GM23338 (cell line): ENCODE data around the gene CYP19A1. TPM values are rescaled to one million over a fixed set of nuclear protein-coding genes. Genes with fewer than 3 reads are reported as not detected.

Source experiments
- ATAC-seq: fragments of 200-7000 bp; cut with Tn5 transposase; 3 replicates; pipeline ENCODE4 v1.9.1; 2020
- DNase-seq: peaks from one replicate; pipeline ENCODE4 v3.0.0-alpha.2; 2015; ENCODE audit warnings: low spot score
- H2AFZ ChIP-seq: fragments of 200-600 bp; sonication (generic); 2 replicates; pipeline ENCODE4 v1.8.0; 2016; ENCODE audit warnings: antibody characterized with exemption, mild to moderate bottlenecking, moderate library complexity
- H3F3A ChIP-seq: fragments of 200-600 bp; sonication (generic); replicated peaks from 2 replicates; pipeline ENCODE4 v1.8.0; 2017; ENCODE audit warnings: antibody characterized with exemption, mixed run types, low read depth
- H3K27ac ChIP-seq: fragments of 200-600 bp; sonication (generic); 2 replicates; pipeline ENCODE4 v1.6.1; 2016; ENCODE audit warnings: low read depth
- H3K27me3 ChIP-seq: fragments of 200-600 bp; sonication (generic); 2 replicates; pipeline ENCODE4 v1.8.0; 2016; ENCODE audit warnings: mild to moderate bottlenecking, mixed run types, moderate library complexity; ENCODE audit not compliant: insufficient read depth
- H3K36me3 ChIP-seq: fragments of 200-600 bp; sonication (generic); 2 replicates; pipeline ENCODE4 v1.8.0; 2016; ENCODE audit warnings: mild to moderate bottlenecking; ENCODE audit not compliant: insufficient read depth
- H3K4me1 ChIP-seq: fragments of 200-600 bp; sonication (generic); 2 replicates; pipeline ENCODE4 v1.8.0; 2016; ENCODE audit warnings: mild to moderate bottlenecking, moderate library complexity; ENCODE audit not compliant: insufficient read depth
- H3K4me2 ChIP-seq: fragments of 200-600 bp; sonication (generic); 2 replicates; pipeline ENCODE4 v1.7.1; 2017; ENCODE audit warnings: mixed run types
- H3K4me3 ChIP-seq: fragments of 200-600 bp; sonication (generic); 2 replicates; pipeline ENCODE4 v1.6.1; 2016; ENCODE audit warnings: mixed run types
- H3K79me2 ChIP-seq: fragments of 200-600 bp; sonication (generic); replicated peaks from 2 replicates; pipeline ENCODE4 v1.8.0; 2017; ENCODE audit warnings: mild to moderate bottlenecking; ENCODE audit not compliant: insufficient read depth
- H3K9me2 ChIP-seq: fragments of 200-600 bp; sonication (generic); 2 replicates; pipeline ENCODE4 v1.8.0; 2017; ENCODE audit not compliant: insufficient read depth
- H4K20me1 ChIP-seq: fragments of 200-600 bp; sonication (generic); replicated peaks from 2 replicates; pipeline ENCODE4 v1.8.0; 2017; ENCODE audit warnings: mild to moderate bottlenecking; ENCODE audit not compliant: insufficient read depth
- H3K27ac Mint-ChIP-seq: 2 replicates; pipeline ENCODE4 v1.8.0; 2020; ENCODE audit warnings: inconsistent platforms, mild to moderate bottlenecking, moderate library complexity, mixed read lengths
- H3K27me3 Mint-ChIP-seq: 3 replicates; pipeline ENCODE4 v1.8.0; 2022; ENCODE audit warnings: low read depth, mild to moderate bottlenecking, moderate library complexity, mixed read lengths, inconsistent platforms; ENCODE audit not compliant: insufficient read depth, poor library complexity
- H3K36me3 Mint-ChIP-seq: 3 replicates; pipeline ENCODE4 v1.8.0; 2021; ENCODE audit warnings: low read depth, mild to moderate bottlenecking, inconsistent platforms, moderate library complexity, mixed read lengths
- H3K4me1 Mint-ChIP-seq: 3 replicates; pipeline ENCODE4 v1.8.0; 2020; ENCODE audit warnings: mild to moderate bottlenecking, inconsistent platforms, mixed read lengths
- H3K4me3 Mint-ChIP-seq: 3 replicates; pipeline ENCODE4 v1.8.0; 2021; ENCODE audit warnings: moderate library complexity, mild to moderate bottlenecking, inconsistent platforms, mixed read lengths
- H3K9me3 Mint-ChIP-seq: 3 replicates; pipeline ENCODE4 v1.8.0; 2020; ENCODE audit warnings: moderate library complexity, mild to moderate bottlenecking, inconsistent platforms, mixed read lengths
- CTCF ChIP-seq, 2 experiments: fragments of 200-600 bp in 1 of 2; sonication (generic) in 1 of 2; conservative IDR thresholded peaks; 2 replicates each; pipeline versions ENCODE4 v1.5.1 to v1.6.1; 2016 to 2017; ENCODE audit warnings: antibody characterized with exemption in 2 of 2, low read depth in 2 of 2, mild to moderate bottlenecking in 2 of 2, moderate library complexity in 1 of 2
- ETS1 ChIP-seq: IDR thresholded peaks from 2 replicates; pipeline ENCODE4 v1.6.1; 2016; ENCODE audit warnings: antibody characterized with exemption
- EZH2 ChIP-seq: fragments of 200-600 bp; sonication (generic); IDR thresholded peaks from one replicate; pipeline ENCODE4 v1.8.0; 2017; ENCODE audit warnings: antibody characterized with exemption, mild to moderate bottlenecking, low read depth; ENCODE audit not compliant: unreplicated experiment
- EZH2phosphoT487 ChIP-seq: fragments of 200-600 bp; sonication (generic); IDR thresholded peaks from one replicate; pipeline ENCODE4 v1.8.1; 2018; ENCODE audit warnings: antibody characterized with exemption; ENCODE audit not compliant: unreplicated experiment
- REST ChIP-seq: IDR thresholded peaks from one replicate; pipeline ENCODE4 v1.6.1; 2018; ENCODE audit warnings: antibody characterized with exemption; ENCODE audit not compliant: unreplicated experiment
- ZNF114 ChIP-seq: fragments of 250-450 bp; sonication (Bioruptor Pico); IDR thresholded peaks from 2 replicates; pipeline ENCODE4 v1.5.0; 2020; ENCODE audit warnings: mild to moderate bottlenecking, moderate library complexity
- ZNF331 ChIP-seq: fragments of 250-450 bp; sonication (Bioruptor Pico); IDR thresholded peaks from 2 replicates; pipeline ENCODE4 v1.5.0; 2020; ENCODE audit warnings: low read depth, mild to moderate bottlenecking, moderate library complexity
- polyA plus RNA-seq: library from polyadenylated mRNA; unstranded; fragments of >200 nt; fragmentation: Nextera tagmentation; extraction: Ambion mirVana; gene quantifications from 2 replicates; pipeline ENCODE4 v1.2.1, GENCODE V29; 2016
- total RNA-seq: library from RNA; depleted of rRNA; stranded (reverse); fragments of >200 nt; shearing (Covaris generic); gene quantifications from 2 replicates; pipeline ENCODE4 v1.2.3, GENCODE V29; 2014

Gene CYP19A1
- total and polyA plus RNA-seq, 2 experiments from 2014 or later = 0.42 TPM; not detected in 1

GRCh38 chr15:51170882-51171633, 167.3 kb downstream of the CYP19A1 start (continued):
- no peak for TF ChIP-seq EZH2phosphoT487
- no peak for TF ChIP-seq REST

GRCh38 chr15:51168700-51169099, 169.7 kb downstream of the CYP19A1 start:
- no peaks in the 10 kb centered on the region for H3K36me3 Mint-ChIP-seq
- Histone ChIP-seq H3K36me3 (no peaks in the 10 kb centered on the region), H3K79me2 (no peaks in the 10 kb centered on the region), H3F3A (no peaks in the 10 kb centered on the region), H3K27me3 (no peaks in the 10 kb centered on the region), H3K4me1 (peaks cover under 1% of the 10 kb centered on the region), H3K9me2 (peaks cover 5% of the 10 kb centered on the region; the same call in 1 of the 2 replicates), H3K4me3 (no peak overlapping the region), H4K20me1 (no peaks in the 10 kb centered on the region), H3K4me2 (no peak overlapping the region), H2AFZ (no peak overlapping the region), H3K27ac (no peak overlapping the region)
- H3K27me3 Mint-ChIP-seq = no peaks in the 10 kb centered on the region
- H3K4me3 Mint-ChIP-seq = no peak overlapping the region
- 0 out of 2 replicates have a peak overlapping the region, but pooled peaks have one; percentile 36 for H3K27ac Mint-ChIP-seq
- TF ChIP-seq EZH2 = no peak
- TF ChIP-seq ETS1 = no peak
- no peak for TF ChIP-seq ZNF114 (CRISPR knock-in tag)
- no peak for TF ChIP-seq EZH2phosphoT487
- TF ChIP-seq ZNF331 = no peak
- peaks cover 4% of the 10 kb centered on the region for H3K4me1 Mint-ChIP-seq
- no peaks in the 10 kb centered on the region for H3K9me3 Mint-ChIP-seq
- DNase-seq = no peak
- ATAC-seq = no peak

- H3F3A ChIP-seq = no peaks in the 10 kb centered on the region
- H3K4me3 ChIP-seq = no peak overlapping the region
- no peaks in the 10 kb centered on the region for H3K36me3 ChIP-seq
- no peak overlapping the region for H3K27ac Mint-ChIP-seq
- no peak overlapping the region for H2AFZ ChIP-seq
- peak; percentile 20 to 34; a peak in 3 of 4 replicates for TF ChIP-seq CTCF (conservative IDR thresholded peaks at IDR 0.05; ENCODE audit: low read depth in 2 of 2)
- TF ChIP-seq EZH2 = no peak
- no peak overlapping the region for H3K4me3 Mint-ChIP-seq
- no peaks in the 10 kb centered on the region for H3K79me2 ChIP-seq
- H3K4me1 ChIP-seq = peaks cover 7% of the 10 kb centered on the region
- no peak overlapping the region for H3K27ac ChIP-seq
- H3K27me3 ChIP-seq = no peaks in the 10 kb centered on the region
- DNase-seq = peak; percentile 48
- no peaks in the 10 kb centered on the region for H3K27me3 Mint-ChIP-seq
- H3K4me2 ChIP-seq = no peak overlapping the region
- H3K36me3 Mint-ChIP-seq = no peaks in the 10 kb centered on the region
- peaks cover 4% of the 10 kb centered on the region; the same call in 1 of the 2 replicates for H3K9me2 ChIP-seq
- no peaks in the 10 kb centered on the region for H3K9me3 Mint-ChIP-seq
- ATAC-seq = peak; percentile 78
- H3K4me1 Mint-ChIP-seq = peaks cover 12% of the 10 kb centered on the region
- H4K20me1 ChIP-seq = no peaks in the 10 kb centered on the region; the same call in 1 of the 2 replicates
These were observed 174.6 kb downstream of the CYP19A1 start for GRCh38 chr15:51163843-51164242.
